Stimulated activated CD8-positive, alpha-beta memory T cell treated with anti-CD3 and anti-CD28 coated beads, Interleukin-2, amount 100 ng/mL, for 1 hour (primary cell): Measurements from ENCODE around the gene ARL5C.

Experiments used
- DNase-seq, 2 donors: peaks; one replicate each; pipeline ENCODE4 v3.0.0-alpha.2; 2020; ENCODE audit warnings: low read depth in 2 of 2

The ARL5C gene

GRCh38 chr17:39108461-39109375, 57.2 kb downstream of the ARL5C start:
- no peak for DNase-seq

GRCh38 chr17:39107973-39108372, 58.0 kb downstream of the ARL5C start:
- DNase-seq, result no peak

GRCh38 chr17:39107155-39107554, 58.8 kb downstream of the ARL5C start:
- no peak for DNase-seq
